Sciatic nerve (tissue), 2 donors: ENCODE data around the gene SPSB4. TPM values are rescaled to one million over a fixed set of nuclear protein-coding genes. Genes with fewer than 3 reads are reported as not detected.
A peak's percentile ranks its signal among the peaks of the same experiment; 100 is the strongest.
"Not testable (repeated sequence)": the region's sequence is repeated elsewhere in the genome, so short reads cannot be mapped to it uniquely, and the experiment has no call there.

ENCODE experiments used
- ATAC-seq: fragments of 200-7000 bp; cut with Tn5 transposase; one replicate; pipeline ENCODE4 v1.9.1; 2020; ENCODE audit warnings: mild to moderate bottlenecking, moderate library complexity
- DNase-seq: peaks from one replicate; pipeline ENCODE4 v3.0.0-alpha.2; 2020; ENCODE audit warnings: low spot score
- intact Hi-C: fragments of 100-400 bp; cut with DNase I; formaldehyde crosslinking; loops from one replicate; pipeline ENCODE4 v1.14.2; 2022
- total RNA-seq: library from RNA; stranded (reverse); fragmentation: NEBNext Ultra II Directional; extraction: Animal tissue kit (Norgen Biotek cat#: 25700); gene quantifications from one replicate; pipeline ENCODE4 v1.2.1, GENCODE V29; 2021
- donor health status: DM: no; HTN: no; CAD: no.
- donor health status: DM: no; HTN: no; CAD: no.

The SPSB4 gene
- total RNA-seq, 1 donor from 2014 or later = 0.36 TPM

GRCh38 chr3:141108039-141108438, 56.9 kb downstream of the SPSB4 start:
- no peak for DNase-seq
- ATAC-seq = no peak
- intact Hi-C loops = no loop called here

GRCh38 chr3:141109751-141110150, 58.6 kb downstream of the SPSB4 start:
- DNase-seq = no peak
- ATAC-seq = no peak
- intact Hi-C loops = no loop called here

- ATAC-seq (no peak), DNase-seq (no peak)
- intact Hi-C loops = no loop called here
These were observed 59.2 kb downstream of the SPSB4 start for GRCh38 chr3:141110322-141110721.

- DNase-seq (no peak), ATAC-seq (no peak)
- intact Hi-C loops = no loop called here
These were observed 60.4 kb downstream of the SPSB4 start for GRCh38 chr3:141111364-141112155.

GRCh38 chr3:141112686-141113297, 61.6 kb downstream of the SPSB4 start:
- ATAC-seq = no peak
- DNase-seq = no peak

GRCh38 chr3:141113680-141114079, 62.5 kb downstream of the SPSB4 start:
- DNase-seq, ATAC-seq, intact Hi-C loops: not testable (repeated sequence)

More at GRCh38 chr3:141112686-141113297, 61.6 kb downstream of the SPSB4 start:
- intact Hi-C loops = no loop called here

- intact Hi-C loops = no loop called here
- ATAC-seq = no peak
- DNase-seq = no peak
These were observed 63.1 kb downstream of the SPSB4 start for GRCh38 chr3:141114179-141114745.

GRCh38 chr3:141114816-141115460, 63.8 kb downstream of the SPSB4 start:
- ATAC-seq (peak; percentile 78), DNase-seq (no peak)

GRCh38 chr3:141115789-141116541, 64.8 kb downstream of the SPSB4 start:
- DNase-seq = no peak
- ATAC-seq = peak; percentile 98

More at GRCh38 chr3:141114816-141115460, 63.8 kb downstream of the SPSB4 start:
- intact Hi-C loops = no loop called here

GRCh38 chr3:141116721-141117120, 65.6 kb downstream of the SPSB4 start:
- intact Hi-C loops = no loop called here
- DNase-seq (no peak), ATAC-seq (peak; percentile 4)

More at GRCh38 chr3:141115789-141116541, 64.8 kb downstream of the SPSB4 start:
- intact Hi-C loops = no loop called here

GRCh38 chr3:141117982-141118381, 66.8 kb downstream of the SPSB4 start:
- DNase-seq, ATAC-seq, intact Hi-C loops: not testable (repeated sequence)

GRCh38 chr3:141122455-141123030, 71.4 kb downstream of the SPSB4 start:
- intact Hi-C loops = no loop called here
- no peak for ATAC-seq

GRCh38 chr3:141123677-141124410, 72.7 kb downstream of the SPSB4 start:
- intact Hi-C loops = no loop called here
- no peak for ATAC-seq
- DNase-seq = no peak

More at GRCh38 chr3:141122455-141123030, 71.4 kb downstream of the SPSB4 start:
- DNase-seq = no peak

GRCh38 chr3:141124715-141125114, 73.6 kb downstream of the SPSB4 start:
- intact Hi-C loops = no loop called here
- no peak for DNase-seq
- no peak for ATAC-seq

GRCh38 chr3:141125351-141125750, 74.2 kb downstream of the SPSB4 start:
- intact Hi-C loops = no loop called here
- no peak for ATAC-seq
- no peak for DNase-seq

- intact Hi-C loops = no loop called here
- ATAC-seq = no peak
These were observed 75.7 kb downstream of the SPSB4 start for GRCh38 chr3:141126661-141127343.

More at GRCh38 chr3:141126661-141127343, 75.7 kb downstream of the SPSB4 start:
- no peak for DNase-seq
